GM23338 (cell line): Measurements from ENCODE around the gene ATP2A3.

Experiments
- JUNB ChIP-seq: IDR thresholded peaks from one replicate; pipeline ENCODE4 v1.6.1; 2016; ENCODE audit warnings: antibody characterized with exemption; ENCODE audit not compliant: unreplicated experiment
- TF ChIP-seq, protein P1 (sequence below), 2 experiments: fragments of 200-600 bp in 1 of 2; sonication (generic) in 1 of 2; conservative IDR thresholded peaks; 2 replicates each; pipeline versions ENCODE4 v1.5.1 to v1.6.1; 2016 to 2017; ENCODE audit warnings: antibody characterized with exemption in 2 of 2, low read depth in 2 of 2, mild to moderate bottlenecking in 2 of 2, moderate library complexity in 1 of 2

DNA sequence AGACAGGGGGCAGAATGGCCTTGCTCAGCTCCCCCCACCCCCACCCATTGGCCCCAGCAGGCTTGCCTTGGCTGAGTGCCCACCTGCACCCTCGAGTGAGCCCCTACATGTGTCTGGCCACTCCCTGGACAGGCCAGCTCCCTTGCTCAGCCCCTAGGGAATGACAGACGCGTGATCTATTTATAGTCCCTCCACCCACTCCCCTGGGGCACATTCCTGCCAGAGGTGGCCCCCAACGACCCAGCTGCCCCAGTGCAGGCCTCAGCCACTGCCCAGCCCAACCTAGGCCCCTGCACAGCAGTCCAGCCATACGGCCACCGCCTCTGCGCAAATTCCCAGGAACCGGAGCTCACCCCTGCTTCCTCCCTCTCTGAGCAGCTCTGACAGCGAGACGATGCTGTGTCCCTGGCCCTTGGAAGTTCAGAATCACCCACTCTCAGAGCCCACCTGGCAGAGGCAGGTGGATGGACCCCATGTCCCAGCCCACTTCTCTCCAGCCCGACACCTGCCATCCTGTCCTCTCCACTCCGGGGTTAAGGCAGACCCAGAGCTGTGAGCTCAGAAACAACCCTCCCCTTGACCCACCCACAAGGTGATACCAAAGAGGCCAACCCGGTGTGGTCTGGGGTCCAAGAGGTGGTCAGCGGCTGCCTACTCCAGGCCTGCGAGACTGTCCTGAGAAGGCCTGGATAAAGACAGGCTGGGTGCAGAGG lies 36.5 kb downstream of the ATP2A3 start:
- TF ChIP-seq, protein P1, sequence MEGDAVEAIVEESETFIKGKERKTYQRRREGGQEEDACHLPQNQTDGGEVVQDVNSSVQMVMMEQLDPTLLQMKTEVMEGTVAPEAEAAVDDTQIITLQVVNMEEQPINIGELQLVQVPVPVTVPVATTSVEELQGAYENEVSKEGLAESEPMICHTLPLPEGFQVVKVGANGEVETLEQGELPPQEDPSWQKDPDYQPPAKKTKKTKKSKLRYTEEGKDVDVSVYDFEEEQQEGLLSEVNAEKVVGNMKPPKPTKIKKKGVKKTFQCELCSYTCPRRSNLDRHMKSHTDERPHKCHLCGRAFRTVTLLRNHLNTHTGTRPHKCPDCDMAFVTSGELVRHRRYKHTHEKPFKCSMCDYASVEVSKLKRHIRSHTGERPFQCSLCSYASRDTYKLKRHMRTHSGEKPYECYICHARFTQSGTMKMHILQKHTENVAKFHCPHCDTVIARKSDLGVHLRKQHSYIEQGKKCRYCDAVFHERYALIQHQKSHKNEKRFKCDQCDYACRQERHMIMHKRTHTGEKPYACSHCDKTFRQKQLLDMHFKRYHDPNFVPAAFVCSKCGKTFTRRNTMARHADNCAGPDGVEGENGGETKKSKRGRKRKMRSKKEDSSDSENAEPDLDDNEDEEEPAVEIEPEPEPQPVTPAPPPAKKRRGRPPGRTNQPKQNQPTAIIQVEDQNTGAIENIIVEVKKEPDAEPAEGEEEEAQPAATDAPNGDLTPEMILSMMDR (conservative IDR thresholded peaks at IDR 0.05; ENCODE audit: low read depth in 2 of 2): no peak
- TF ChIP-seq JUNB: no peak
